NT2/D1 (cell line): ENCODE results near the gene CROCC2.

ENCODE experiments used
- SUZ12 ChIP-seq: IDR thresholded peaks from 2 replicates; pipeline ENCODE4 v1.6.1; 2011; ENCODE audit not compliant: insufficient read length, insufficient read depth; ENCODE audit errors: extremely low read depth
- ZNF274 ChIP-seq: IDR thresholded peaks from 2 replicates; pipeline ENCODE4 v1.6.1; 2011; ENCODE audit warnings: mild to moderate bottlenecking, low read depth, low read length

GRCh38 chr2:240928476-240929363, 22.6 kb downstream of the CROCC2 start:
- TF ChIP-seq SUZ12 (no peak), ZNF274 (no peak)
